HepG2 (cell line): ENCODE results near the gene RETN. TPM values are rescaled to one million over a fixed set of nuclear protein-coding genes. Genes with fewer than 3 reads are reported as not detected.

Experiments
- WIZ ChIP-seq: sonication (generic); formaldehyde crosslinking; IDR thresholded peaks from 2 replicates; pipeline ENCODE4 v1.5.1; 2020; ENCODE audit warnings: mild to moderate bottlenecking, missing genetic modification reagents
- polyA plus RNA-seq, 8 experiments: library from polyadenylated mRNA; depleted of rRNA in 3 of 8; stranded (reverse) in 7 of 8; unstranded in 1 of 8; fragments of >200 nt; fragmentation: Illumina TruSeq in 4 of 8; extraction: Trizol in 4 of 8; gene quantifications; 2 replicates each; pipeline versions ENCODE4 v1.2.1 to v1.2.3, GENCODE V29; 2011 to 2016; ENCODE audit warnings: low read depth in 4 of 8, missing spikeins in 1 of 8, mixed read lengths in 1 of 8; ENCODE audit not compliant: insufficient read depth in 1 of 8
- total RNA-seq, 5 experiments: library from RNA; depleted of rRNA; stranded (reverse); fragments of >200 nt; fragmentation: Illumina TruSeq; extraction: Trizol; gene quantifications; 2 replicates each; pipeline ENCODE4 v1.2.3, GENCODE V29; 2016; ENCODE audit warnings: low read depth in 1 of 5
- TF ChIP-seq, protein P1 (sequence below): sonication (generic); formaldehyde crosslinking; IDR thresholded peaks from 2 replicates; pipeline ENCODE4 v1.4.0; 2020; ENCODE audit warnings: mild to moderate bottlenecking, missing genetic modification reagents

RETN gene
- total and polyA plus RNA-seq, 2 of the 13 experiments (the other 11 are each of a cell fraction or from before 2014, with no cell fraction given), result not detected

DNA sequence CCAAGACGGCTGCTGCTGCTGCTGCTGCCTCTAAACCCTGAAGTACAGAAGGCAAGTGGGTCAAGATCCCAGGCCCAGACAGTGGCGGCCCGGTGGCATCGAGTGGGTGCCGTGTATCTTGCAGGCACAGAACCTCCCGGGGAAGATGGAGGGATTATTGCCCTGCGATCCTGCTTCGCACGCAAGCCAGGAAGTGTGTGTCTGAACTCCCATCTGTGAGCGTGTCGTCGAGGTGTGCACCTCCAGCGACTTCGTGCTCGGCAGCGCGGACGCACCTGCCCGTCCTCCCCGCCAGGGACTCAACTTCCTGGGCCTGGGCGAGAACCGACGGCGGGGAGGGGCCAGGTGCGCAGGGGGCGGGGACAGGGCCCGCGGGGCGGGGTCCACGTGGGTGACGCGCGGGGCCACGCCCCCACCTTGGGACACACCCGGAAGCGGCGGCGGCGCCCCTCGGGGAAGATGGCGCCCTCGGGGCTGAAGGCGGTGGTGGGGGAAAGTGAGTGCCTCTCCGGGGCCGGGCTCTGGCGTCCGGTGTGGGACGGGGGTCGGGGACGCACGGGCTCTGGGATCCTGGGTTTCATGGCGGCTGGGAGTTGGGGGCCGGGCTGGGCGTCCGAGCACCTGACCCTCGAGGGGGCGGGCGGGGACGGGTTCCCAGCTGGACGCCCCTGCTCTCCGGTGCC lies 32.0 kb upstream of the RETN start, which contains the start of gene STXBP2 (continued):
- TF ChIP-seq WIZ (CRISPR knock-in tag), result peak; percentile 70; the same call in 1 of the 2 replicates
- TF ChIP-seq, protein P1, sequence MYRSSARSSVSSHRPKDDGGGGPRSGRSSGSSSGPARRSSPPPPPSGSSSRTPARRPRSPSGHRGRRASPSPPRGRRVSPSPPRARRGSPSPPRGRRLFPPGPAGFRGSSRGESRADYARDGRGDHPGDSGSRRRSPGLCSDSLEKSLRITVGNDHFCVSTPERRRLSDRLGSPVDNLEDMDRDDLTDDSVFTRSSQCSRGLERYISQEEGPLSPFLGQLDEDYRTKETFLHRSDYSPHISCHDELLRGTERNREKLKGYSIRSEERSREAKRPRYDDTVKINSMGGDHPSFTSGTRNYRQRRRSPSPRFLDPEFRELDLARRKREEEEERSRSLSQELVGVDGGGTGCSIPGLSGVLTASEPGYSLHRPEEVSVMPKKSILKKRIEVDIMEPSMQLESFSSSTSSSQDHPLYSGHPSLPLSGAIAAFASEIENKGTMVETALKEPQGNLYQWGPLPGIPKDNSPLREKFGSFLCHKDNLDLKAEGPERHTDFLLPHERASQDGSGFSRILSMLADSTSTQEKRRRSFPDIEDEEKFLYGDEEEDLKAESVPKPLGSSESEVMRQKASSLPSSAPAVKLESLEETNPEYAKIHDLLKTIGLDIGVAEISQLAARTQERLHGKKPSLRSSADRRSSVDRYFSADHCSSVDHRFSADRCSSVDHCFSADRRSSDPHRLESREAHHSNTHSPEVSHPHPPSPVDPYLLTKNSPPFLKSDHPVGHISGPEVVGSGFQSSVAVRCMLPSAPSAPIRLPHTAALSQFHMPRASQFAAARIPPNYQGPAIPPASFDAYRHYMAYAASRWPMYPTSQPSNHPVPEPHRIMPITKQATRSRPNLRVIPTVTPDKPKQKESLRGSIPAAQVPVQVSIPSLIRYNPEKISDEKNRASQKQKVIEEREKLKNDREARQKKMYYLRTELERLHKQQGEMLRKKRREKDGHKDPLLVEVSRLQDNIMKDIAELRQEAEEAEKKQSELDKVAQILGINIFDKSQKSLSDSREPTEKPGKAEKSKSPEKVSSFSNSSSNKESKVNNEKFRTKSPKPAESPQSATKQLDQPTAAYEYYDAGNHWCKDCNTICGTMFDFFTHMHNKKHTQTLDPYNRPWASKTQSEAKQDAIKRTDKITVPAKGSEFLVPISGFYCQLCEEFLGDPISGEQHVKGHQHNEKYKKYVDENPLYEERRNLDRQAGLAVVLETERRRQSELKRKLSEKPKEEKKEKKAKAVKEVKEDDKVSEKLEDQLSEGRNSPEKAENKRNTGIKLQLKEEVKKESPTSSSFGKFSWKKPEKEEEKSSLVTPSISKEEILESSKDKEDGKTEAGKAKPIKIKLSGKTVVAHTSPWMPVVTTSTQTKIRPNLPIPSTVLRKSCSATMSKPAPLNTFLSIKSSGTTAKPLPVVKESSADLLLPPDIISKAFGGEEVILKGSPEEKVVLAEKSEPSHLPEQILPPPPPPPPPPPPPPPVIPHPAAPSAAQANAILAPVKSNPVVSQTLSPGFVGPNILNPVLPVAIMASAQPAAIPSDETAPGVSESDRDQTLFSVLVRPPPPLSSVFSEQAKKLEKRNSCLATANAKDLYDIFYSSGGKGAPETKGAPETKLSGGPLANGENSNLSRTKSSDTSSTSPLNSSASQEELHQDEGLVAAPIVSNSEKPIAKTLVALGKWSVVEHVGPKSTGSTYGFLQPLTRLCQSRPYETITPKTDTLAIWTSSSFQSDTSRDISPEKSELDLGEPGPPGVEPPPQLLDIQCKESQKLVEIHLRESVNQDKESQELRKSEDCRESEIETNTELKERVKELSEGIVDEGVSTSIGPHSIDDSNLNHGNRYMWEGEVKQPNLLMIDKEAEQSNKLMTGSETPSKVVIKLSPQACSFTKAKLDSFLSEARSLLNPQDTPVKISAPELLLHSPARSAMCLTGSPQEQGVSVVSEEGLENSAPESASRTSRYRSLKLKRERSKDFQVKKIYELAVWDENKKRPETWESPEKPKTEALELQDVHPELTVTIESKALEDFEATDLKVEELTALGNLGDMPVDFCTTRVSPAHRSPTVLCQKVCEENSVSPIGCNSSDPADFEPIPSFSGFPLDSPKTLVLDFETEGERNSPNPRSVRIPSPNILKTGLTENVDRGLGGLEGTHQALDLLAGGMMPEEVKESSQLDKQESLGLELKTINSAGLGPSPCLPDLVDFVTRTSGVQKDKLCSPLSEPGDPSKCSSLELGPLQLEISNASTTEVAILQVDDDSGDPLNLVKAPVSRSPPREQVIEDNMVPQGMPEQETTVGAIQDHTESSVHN (CRISPR knock-in tag), result no peak
